Activated naive CD4-positive, alpha-beta T cell (primary cell): ENCODE measurements around the gene DMAC1.

Experiments used
- DNase-seq, 4 experiments: peaks; one replicate each; lab custom pipeline; 2025; lab: John Stamatoyannopoulos, UW

DMAC1 gene

DNA sequence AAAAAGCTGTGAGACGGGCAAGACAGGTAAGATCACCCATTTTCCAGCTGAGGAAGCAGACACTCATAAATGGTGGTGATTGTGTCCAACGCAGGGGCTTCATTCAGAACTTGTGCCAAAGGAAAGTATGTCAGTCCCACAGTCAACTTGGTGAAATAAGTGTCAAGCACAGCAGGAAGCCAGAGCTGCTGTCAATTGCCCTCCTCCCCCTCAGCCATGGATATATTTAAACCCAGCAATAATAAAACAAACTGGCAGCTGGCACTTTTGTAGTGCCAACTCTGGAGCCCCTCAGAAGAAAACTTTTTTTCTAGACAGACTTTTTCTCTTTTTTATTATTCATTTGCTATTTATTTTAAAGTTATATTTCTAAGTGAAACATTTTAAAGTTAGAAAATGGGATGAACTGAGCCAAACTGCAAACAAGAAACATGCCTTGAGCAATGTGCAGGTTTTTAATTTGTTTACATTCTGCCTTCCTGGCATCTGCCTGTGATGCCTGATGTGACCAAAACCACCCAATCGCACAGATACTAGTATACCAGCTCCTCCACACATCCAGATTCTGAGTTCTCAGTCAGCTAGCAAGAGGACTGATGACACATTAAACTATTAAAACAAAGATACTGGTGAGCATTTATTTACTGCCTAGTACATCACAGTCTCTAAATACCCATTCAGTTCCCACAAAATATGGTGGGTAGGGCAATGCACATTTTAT lies 17.0 kb downstream of the DMAC1 start:
- no peak for DNase-seq

DNA sequence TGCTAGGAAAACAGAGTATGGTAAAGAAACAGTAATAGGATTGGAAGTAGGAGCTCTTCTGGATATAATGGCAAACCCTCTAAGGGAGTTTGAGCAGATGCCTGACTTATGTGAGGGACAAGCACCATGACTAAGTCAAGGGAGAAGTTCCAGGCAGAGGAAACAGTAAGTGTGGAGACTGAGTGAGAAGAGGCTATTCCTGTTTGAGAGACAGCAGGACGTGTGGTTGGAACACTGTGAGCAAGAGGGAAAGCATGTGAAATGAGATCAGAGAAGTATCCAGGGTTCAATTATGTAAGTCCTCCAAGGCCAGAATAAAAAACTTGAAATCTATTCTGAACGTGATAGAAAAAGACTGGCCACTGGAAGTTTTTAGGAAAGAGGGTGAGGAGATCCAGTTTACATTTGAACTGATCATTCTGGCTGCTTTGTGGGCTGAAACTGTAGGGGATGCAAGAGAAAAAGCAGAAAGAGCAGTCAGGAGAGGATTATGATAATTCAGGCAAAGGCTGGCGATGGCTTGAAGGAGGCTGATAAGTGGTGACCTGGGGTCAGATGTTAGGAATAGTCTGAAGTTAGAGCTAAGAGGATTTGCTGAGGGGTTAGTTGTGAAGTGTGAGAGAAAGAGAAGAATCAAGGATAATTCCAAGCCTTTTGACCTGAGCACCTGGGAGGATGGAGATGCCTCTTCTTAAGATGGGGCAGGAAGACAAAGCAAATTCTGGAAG lies 19.2 kb downstream of the DMAC1 start:
- DNase-seq, result no peak

- no peak for DNase-seq
These were observed 20.6 kb downstream of the DMAC1 start for GRCh38 chr9:7778851-7779600.

DNA sequence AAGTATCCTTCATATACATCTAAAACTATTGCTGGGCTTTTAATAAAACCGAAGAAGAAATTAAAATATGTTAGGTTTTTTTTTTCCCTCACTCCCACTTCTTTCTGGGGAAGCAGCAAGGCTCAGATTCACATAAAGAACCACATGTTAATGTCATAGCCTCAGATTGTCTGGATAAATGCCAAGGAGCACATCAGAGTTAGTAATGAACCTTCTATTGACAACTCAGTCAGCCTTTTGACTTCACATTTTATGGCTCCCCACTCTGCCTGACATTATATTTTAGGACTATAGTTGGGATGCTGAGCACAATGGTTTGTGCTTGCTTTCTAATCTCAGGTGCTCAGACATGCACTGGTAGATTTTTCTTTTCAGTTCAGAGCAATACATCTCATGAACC lies 21.8 kb downstream of the DMAC1 start:
- no peak for DNase-seq

DNA sequence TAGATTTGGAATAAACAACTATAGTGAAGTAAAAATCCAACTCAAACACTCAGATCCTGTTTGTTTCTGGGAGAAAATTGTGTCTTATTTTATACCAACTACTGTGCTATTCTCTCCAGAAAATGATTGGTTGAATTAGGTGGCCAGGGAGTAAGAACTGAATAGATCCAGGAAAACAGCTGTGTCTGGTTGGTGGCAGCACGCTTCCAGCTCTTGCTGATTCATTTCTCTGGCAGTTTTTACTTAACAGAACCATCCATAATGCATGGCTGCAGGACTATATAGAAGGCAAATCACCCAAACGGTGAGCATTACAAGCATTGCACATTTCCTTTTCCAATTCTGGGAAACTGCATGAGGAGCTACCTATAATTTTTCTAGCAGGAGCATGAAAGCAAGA lies 29.5 kb downstream of the DMAC1 start:
- no peak for DNase-seq

- no peak for DNase-seq
These were observed 37.0 kb downstream of the DMAC1 start for GRCh38 chr9:7762600-7762999.

DNA sequence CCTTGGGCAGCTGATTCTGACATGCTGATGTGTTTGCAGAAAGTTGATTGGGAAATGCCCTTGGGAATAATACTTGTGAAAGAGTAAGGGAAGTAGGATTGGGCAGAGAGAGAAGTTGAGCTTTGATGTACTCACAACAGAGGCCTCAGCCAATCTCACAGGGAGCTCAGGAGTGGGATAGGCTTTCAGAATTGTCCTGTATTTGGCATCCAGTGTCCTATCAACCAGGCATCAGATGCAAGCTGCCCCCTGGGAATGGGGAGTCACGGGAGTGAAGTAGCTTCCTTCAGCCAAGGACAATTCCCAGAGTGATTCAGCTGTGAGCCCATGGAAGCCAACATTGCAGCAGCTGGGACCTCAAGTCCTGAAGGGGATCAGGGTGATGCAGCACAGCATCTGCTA lies 39.6 kb downstream of the DMAC1 start:
- no peak for DNase-seq

DNA sequence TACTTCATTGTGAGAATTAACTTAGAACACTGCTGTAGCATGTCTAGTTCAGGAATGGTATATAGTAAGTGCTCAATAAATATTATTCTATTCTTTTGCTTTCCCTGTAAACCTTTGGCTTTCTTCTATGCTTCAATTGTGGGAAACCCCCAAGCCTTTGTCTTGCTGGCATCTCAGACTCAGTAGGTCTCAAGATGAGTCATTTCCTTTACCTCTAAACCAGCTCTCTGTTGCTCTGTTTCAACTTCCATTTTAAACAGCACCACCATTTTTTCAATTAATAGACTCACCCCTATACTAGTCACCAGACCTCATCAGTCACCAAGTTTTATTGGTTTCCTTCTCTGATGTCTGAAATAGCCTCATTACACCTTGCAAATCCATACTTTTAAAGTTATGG lies 43.5 kb downstream of the DMAC1 start:
- DNase-seq, result no peak

DNA sequence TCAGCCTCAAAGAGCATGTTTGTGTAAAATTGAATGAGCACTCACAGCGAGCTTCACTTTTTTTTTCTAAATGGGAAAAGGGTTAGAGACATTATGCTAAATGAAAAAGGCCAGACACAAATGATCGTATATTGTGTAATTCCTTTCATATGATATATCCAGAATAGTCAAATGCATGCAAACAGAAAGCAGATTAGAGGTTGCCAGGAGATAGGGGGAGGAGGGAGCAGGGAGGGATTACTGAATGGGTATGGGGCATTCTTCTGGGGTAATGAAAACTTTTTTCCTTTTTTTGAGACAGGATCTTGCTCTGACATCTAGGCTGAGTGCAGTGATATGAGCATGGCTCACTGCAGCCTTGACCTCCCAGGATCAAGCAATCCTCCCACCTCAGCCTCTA lies 47.1 kb downstream of the DMAC1 start:
- no peak for DNase-seq
